ENCODE measurements around the gene SLC7A14. TPM values are rescaled to one million over a fixed set of nuclear protein-coding genes. Genes with fewer than 3 reads are reported as not detected.

Gene SLC7A14
- total and polyA plus RNA-seq, 4 donors = 0.01 to 0.06 (median 0.03) TPM; not detected in 1

GRCh38 chr3:170483485-170484262 lies 102.2 kb downstream of the SLC7A14 start:
- no peak for TF ChIP-seq CTCF (IDR thresholded peaks at IDR 0.05; ENCODE audit: control extremely low read depth, extremely low read depth)
- Histone ChIP-seq H3K27me3 (ENCODE audit: control insufficient read depth in 3 of 3, insufficient read depth in 3 of 3, low read length in 2 of 3) (no peaks in the 10 kb centered on the region), H3K9ac (ENCODE audit: insufficient read depth in 1 of 2, low read length in 2 of 2) (no peak overlapping the region), H3K9me3 (ENCODE audit: control insufficient read depth in 4 of 4, insufficient read depth in 3 of 4, low read length in 3 of 4) (no peaks in the 10 kb centered on the region), H3K36me3 (ENCODE audit: control insufficient read depth in 4 of 4, insufficient read depth in 4 of 4, low read length in 4 of 4) (no peaks in the 10 kb centered on the region), H3K4me3 (no peak overlapping the region), H3K27ac (ENCODE audit: low read depth in 1 of 2, low read length in 1 of 2) (no peak overlapping the region), H3K4me1 (ENCODE audit: control insufficient read depth in 5 of 5, insufficient read depth in 5 of 5, low read length in 5 of 5) (no peaks in the 10 kb centered on the region)
- DNase-seq = no peak
- no peak for ATAC-seq (ENCODE audit: insufficient read depth, low FRiP score)
- WGBS, 2 donors = 65 to 69% methylated on average over 5 of the region's 5 CpGs

- Histone ChIP-seq H3K27ac (ENCODE audit: low read depth in 1 of 2, low read length in 1 of 2) (no peak overlapping the region), H3K9ac (ENCODE audit: insufficient read depth in 1 of 2, low read length in 2 of 2) (no peak overlapping the region), H3K27me3 (ENCODE audit: control insufficient read depth in 3 of 3, insufficient read depth in 3 of 3, low read length in 2 of 3) (no peaks in the 10 kb centered on the region), H3K9me3 (ENCODE audit: control insufficient read depth in 4 of 4, insufficient read depth in 3 of 4, low read length in 3 of 4) (no peaks in the 10 kb centered on the region), H3K4me3 (no peak overlapping the region), H3K36me3 (ENCODE audit: control insufficient read depth in 4 of 4, insufficient read depth in 4 of 4, low read length in 4 of 4) (no peaks in the 10 kb centered on the region), H3K4me1 (ENCODE audit: control insufficient read depth in 5 of 5, insufficient read depth in 5 of 5, low read length in 5 of 5) (no peaks in the 10 kb centered on the region)
- no peak for DNase-seq
- no peak for TF ChIP-seq CTCF (IDR thresholded peaks at IDR 0.05; ENCODE audit: control extremely low read depth, extremely low read depth)
- 81 to 88% methylated on average over 4 of the region's 4 CpGs for WGBS, 2 donors
- no peak for ATAC-seq (ENCODE audit: insufficient read depth, low FRiP score)
Observed at GRCh38 chr3:170482199-170482598, 103.7 kb downstream of the SLC7A14 start.

GRCh38 chr3:170480111-170480510 lies 105.8 kb downstream of the SLC7A14 start:
- Histone ChIP-seq H3K27ac (ENCODE audit: low read depth in 1 of 2, low read length in 1 of 2) (no peak overlapping the region), H3K4me3 (no peak overlapping the region), H3K9ac (ENCODE audit: insufficient read depth in 1 of 2, low read length in 2 of 2) (no peak overlapping the region), H3K9me3 (ENCODE audit: control insufficient read depth in 4 of 4, insufficient read depth in 3 of 4, low read length in 3 of 4) (no peaks in the 10 kb centered on the region), H3K27me3 (ENCODE audit: control insufficient read depth in 3 of 3, insufficient read depth in 3 of 3, low read length in 2 of 3) (no peaks in the 10 kb centered on the region), H3K4me1 (ENCODE audit: control insufficient read depth in 5 of 5, insufficient read depth in 5 of 5, low read length in 5 of 5) (peaks cover 0 to 3% (median 0%) of the 10 kb centered on the region in 5 donors), H3K36me3 (ENCODE audit: control insufficient read depth in 4 of 4, insufficient read depth in 4 of 4, low read length in 4 of 4) (no peaks in the 10 kb centered on the region)
- WGBS, 2 donors = 82 to 87% methylated on average over 4 of the region's 4 CpGs
- ATAC-seq (ENCODE audit: insufficient read depth, low FRiP score) = no peak
- DNase-seq = no peak
- TF ChIP-seq CTCF (IDR thresholded peaks at IDR 0.05; ENCODE audit: control extremely low read depth, extremely low read depth) = no peak

Measured in lung (tissue), 12 donors.